Mesothelial cell of epicardium (in vitro differentiated cells): ENCODE results near the gene WTAP. TPM values are rescaled to one million over a fixed set of nuclear protein-coding genes. Genes with fewer than 3 reads are reported as not detected.
"Not testable (repeated sequence)": the region's sequence is repeated elsewhere in the genome, so short reads cannot be mapped to it uniquely, and the experiment has no call there.

Experiments
- DNase-seq, 2 experiments: peaks; one replicate each; pipeline ENCODE4 v3.0.0; 2021; ENCODE audit warnings: low spot score in 2 of 2; ENCODE audit not compliant: unreplicated experiment in 2 of 2
- H3K27ac Mint-ChIP-seq: 2 replicates; pipeline ENCODE4 v1.8.0; 2021; ENCODE audit warnings: mixed read lengths
- H3K27me3 Mint-ChIP-seq: 2 replicates; pipeline ENCODE4 v1.8.0; 2021; ENCODE audit warnings: low read depth, mixed read lengths
- H3K36me3 Mint-ChIP-seq: 2 replicates; pipeline ENCODE4 v1.8.0; 2021; ENCODE audit warnings: mixed read lengths
- H3K4me1 Mint-ChIP-seq: 2 replicates; pipeline ENCODE4 v1.8.0; 2021; ENCODE audit warnings: mixed read lengths
- H3K4me3 Mint-ChIP-seq: 2 replicates; pipeline ENCODE4 v1.8.0; 2021; ENCODE audit warnings: mild to moderate bottlenecking, moderate library complexity, mixed read lengths
- H3K9me3 Mint-ChIP-seq: 2 replicates; pipeline ENCODE4 v1.8.0; 2021; ENCODE audit warnings: mixed read lengths
- CTCF ChIP-seq: fragments of 200-600 bp; sonication (generic); IDR thresholded peaks from one replicate; pipeline ENCODE4 v1.5.0; 2021; ENCODE audit warnings: antibody characterized with exemption; ENCODE audit not compliant: unreplicated experiment
- total RNA-seq: library from RNA; stranded (reverse); gene quantifications from 3 replicates; pipeline ENCODE4 v1.2.1, GENCODE V29; 2021

WTAP gene
- total RNA-seq, 1 donor from 2014 or later = 116 TPM

- Mint-ChIP-seq H3K27ac (no peak overlapping the region), H3K4me3 (no peak overlapping the region), H3K36me3 (peaks cover 47% of the 10 kb centered on the region), H3K9me3 (no peaks in the 10 kb centered on the region), H3K27me3 (no peaks in the 10 kb centered on the region), H3K4me1 (no peaks in the 10 kb centered on the region)
- DNase-seq = no peak
- TF ChIP-seq CTCF = no peak
Measured at GRCh38 chr6:159745081-159745480, 17.8 kb downstream of the WTAP start.

- H3K4me1 Mint-ChIP-seq = no peaks in the 10 kb centered on the region
- no peak overlapping the region for H3K27ac Mint-ChIP-seq
- no peak for TF ChIP-seq CTCF
- H3K4me3 Mint-ChIP-seq = no peak overlapping the region
- H3K36me3 Mint-ChIP-seq = peaks cover 41% of the 10 kb centered on the region
- DNase-seq = no peak
- H3K9me3 Mint-ChIP-seq = no peaks in the 10 kb centered on the region
- H3K27me3 Mint-ChIP-seq = no peaks in the 10 kb centered on the region
Measured at GRCh38 chr6:159746759-159747158, 19.5 kb downstream of the WTAP start.

- DNase-seq, H3K9me3 Mint-ChIP-seq, H3K4me3 Mint-ChIP-seq, H3K27ac Mint-ChIP-seq, H3K27me3 Mint-ChIP-seq, H3K4me1 Mint-ChIP-seq: not testable (repeated sequence)
- H3K36me3 Mint-ChIP-seq = peaks cover 42% of the 10 kb centered on the region
Measured at GRCh38 chr6:159748127-159748526, 20.8 kb downstream of the WTAP start.

GRCh38 chr6:159751448-159751847 lies 24.1 kb downstream of the WTAP start:
- no peaks in the 10 kb centered on the region for H3K9me3 Mint-ChIP-seq
- peaks cover 38% of the 10 kb centered on the region for H3K36me3 Mint-ChIP-seq
- no peaks in the 10 kb centered on the region for H3K27me3 Mint-ChIP-seq
- no peak for DNase-seq
- no peak overlapping the region for H3K4me3 Mint-ChIP-seq
- no peak overlapping the region for H3K27ac Mint-ChIP-seq
- no peak for TF ChIP-seq CTCF
- H3K4me1 Mint-ChIP-seq = no peaks in the 10 kb centered on the region

GRCh38 chr6:159753081-159753872 lies 26.0 kb downstream of the WTAP start:
- Mint-ChIP-seq H3K4me3 (no peak overlapping the region), H3K9me3 (no peaks in the 10 kb centered on the region), H3K4me1 (no peaks in the 10 kb centered on the region), H3K36me3 (peaks cover 41% of the 10 kb centered on the region), H3K27me3 (no peaks in the 10 kb centered on the region), H3K27ac (no peak overlapping the region)
- DNase-seq = no peak
- no peak for TF ChIP-seq CTCF

- H3K27ac Mint-ChIP-seq = peak overlapping the region; percentile 30
- no peaks in the 10 kb centered on the region for H3K27me3 Mint-ChIP-seq
- peaks cover 37% of the 10 kb centered on the region for H3K36me3 Mint-ChIP-seq
- TF ChIP-seq CTCF = no peak
- DNase-seq = no peak
- no peak overlapping the region for H3K4me3 Mint-ChIP-seq
- no peaks in the 10 kb centered on the region for H3K4me1 Mint-ChIP-seq
- no peaks in the 10 kb centered on the region for H3K9me3 Mint-ChIP-seq
Measured at GRCh38 chr6:159754401-159754800, 27.1 kb downstream of the WTAP start.
